ENCODE results near the gene DACT3.

The DACT3 gene

DNA sequence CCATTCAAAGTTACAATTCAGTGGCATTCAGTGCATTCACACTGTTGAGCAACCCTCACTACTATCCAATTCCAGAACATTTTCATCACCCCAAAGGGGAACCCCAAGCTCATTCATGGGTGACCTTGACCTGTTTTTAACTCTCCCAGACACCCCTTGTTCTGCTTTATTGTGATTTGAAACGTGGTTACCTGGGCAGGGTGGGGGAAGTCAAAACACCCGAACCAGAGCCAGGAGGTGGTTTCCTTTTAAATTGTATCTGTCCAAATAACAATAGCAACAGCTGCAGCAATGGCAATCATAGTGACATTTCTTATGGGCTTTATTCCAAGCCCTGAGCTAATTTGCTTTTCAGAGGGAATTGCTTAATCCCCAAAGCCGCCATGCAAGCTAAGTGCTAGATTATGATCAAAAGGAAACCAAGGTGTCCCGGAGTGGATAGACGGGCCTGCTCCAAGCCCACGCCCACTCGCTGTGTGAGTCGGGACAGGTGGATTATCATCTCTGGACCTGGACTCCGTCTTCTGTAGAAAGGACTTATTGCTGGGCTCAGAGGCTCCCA, 42.2 kb downstream of the DACT3 start:
- TF ChIP-seq ZFX (IDR thresholded peaks at IDR 0.05; ENCODE audit: borderline replicate concordance), result no peak
- TF ChIP-seq CTCF (IDR thresholded peaks at IDR 0.05), result no peak
- no peak overlapping the region for H3K27ac ChIP-seq

- H3K27ac ChIP-seq, result no peak overlapping the region
- TF ChIP-seq ZFX (IDR thresholded peaks at IDR 0.05; ENCODE audit: borderline replicate concordance), result no peak
Observed at GRCh38 chr19:46617601-46618000, 43.4 kb downstream of the DACT3 start.

DNA sequence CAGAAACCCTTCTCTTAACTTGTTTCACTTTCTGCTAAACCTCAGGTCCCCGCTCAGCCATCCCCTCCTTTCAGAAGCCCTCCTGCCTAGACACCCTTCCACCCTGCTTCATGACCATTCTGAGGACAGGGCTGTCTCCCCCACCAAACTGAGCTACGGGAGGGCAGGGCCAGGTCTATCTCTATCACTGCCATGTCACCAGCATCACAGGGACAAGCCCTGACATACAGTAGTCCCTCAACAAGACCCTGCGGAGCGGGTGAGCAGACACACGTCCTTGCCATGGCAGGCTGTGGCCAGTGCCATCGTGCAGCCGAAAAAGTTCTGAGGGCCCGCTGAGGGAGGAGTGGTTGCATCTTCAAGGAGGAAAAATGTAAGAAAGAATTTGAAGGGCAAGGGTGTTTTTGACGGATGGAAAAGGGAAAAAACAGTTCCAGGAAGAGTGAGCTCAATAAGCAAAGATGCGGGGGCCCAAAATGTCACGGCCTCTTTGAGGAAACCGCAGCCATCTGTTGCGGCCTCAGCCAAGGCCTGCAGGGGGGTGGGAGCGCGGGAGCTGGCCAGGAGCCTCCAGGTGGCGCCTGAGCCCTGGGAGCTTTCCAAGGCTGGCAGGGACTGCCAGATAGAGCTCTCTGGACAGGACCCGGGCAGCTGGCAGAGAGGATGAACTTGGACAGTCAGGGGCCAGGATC, 44.2 kb downstream of the DACT3 start:
- no peak for TF ChIP-seq ZFX (IDR thresholded peaks at IDR 0.05; ENCODE audit: borderline replicate concordance)
- peak; percentile 81 for TF ChIP-seq CTCF (IDR thresholded peaks at IDR 0.05)
- H3K27ac ChIP-seq, result no peak overlapping the region

- no peak overlapping the region for H3K27ac ChIP-seq
- TF ChIP-seq CTCF (IDR thresholded peaks at IDR 0.05) (no peak), ZFX (IDR thresholded peaks at IDR 0.05; ENCODE audit: borderline replicate concordance) (no peak)
Observed at GRCh38 chr19:46615966-46616365, 45.0 kb downstream of the DACT3 start.

DNA sequence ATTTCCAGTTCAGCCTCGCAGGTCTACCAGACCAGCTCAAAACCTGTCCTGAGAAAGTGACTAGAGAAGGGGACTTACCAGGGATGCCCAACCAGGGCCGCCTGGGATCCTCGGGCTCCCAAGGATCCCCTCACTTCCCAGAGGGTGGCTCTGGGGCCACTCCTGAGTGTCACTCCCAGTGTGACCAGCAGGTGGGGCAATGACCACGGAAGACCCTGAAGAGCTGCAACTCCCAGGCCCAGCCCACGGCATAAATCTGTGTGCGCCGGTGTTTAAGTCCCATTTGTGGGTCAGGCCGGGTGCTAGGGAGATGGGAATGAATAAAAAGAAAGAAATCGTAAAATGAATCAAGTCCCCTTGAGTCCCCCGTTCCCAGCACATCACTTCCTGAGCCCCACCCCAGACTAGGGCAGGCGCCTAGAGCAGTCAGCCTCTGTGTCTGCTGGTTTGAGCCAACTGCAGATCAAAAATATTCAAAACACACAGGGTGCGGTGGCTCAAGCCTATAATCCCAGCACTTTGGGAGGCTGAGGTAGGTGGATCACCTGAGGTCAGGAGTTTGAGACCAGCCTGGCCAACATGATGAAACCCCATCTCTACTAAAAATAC, 46.8 kb downstream of the DACT3 start:
- TF ChIP-seq ZFX (IDR thresholded peaks at IDR 0.05; ENCODE audit: borderline replicate concordance) (no peak), CTCF (IDR thresholded peaks at IDR 0.05) (peak; percentile 92)
- no peak overlapping the region for H3K27ac ChIP-seq

DNA sequence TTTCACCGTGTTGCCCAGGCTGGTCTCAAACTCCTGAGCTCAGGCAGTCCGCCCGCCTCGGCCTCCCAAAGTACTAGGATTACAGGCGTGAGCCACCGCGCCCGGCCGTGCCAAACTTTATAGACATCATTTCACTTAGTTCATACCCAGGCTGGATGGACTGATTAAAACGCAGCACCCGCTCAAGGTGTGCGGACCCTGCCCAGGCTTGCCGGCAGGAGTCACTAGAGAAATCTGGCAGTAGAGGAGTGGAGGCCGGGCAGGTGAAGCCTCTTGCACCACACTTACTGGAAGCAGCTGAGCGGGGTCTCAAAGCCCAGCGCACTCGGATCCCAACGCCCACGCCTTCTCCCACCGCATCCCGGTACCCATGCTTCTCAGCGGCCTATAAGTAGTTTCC, 47.5 kb downstream of the DACT3 start:
- no peak overlapping the region for H3K27ac ChIP-seq
- no peak for TF ChIP-seq CTCF (IDR thresholded peaks at IDR 0.05)
- TF ChIP-seq ZFX (IDR thresholded peaks at IDR 0.05; ENCODE audit: borderline replicate concordance), result no peak

DNA sequence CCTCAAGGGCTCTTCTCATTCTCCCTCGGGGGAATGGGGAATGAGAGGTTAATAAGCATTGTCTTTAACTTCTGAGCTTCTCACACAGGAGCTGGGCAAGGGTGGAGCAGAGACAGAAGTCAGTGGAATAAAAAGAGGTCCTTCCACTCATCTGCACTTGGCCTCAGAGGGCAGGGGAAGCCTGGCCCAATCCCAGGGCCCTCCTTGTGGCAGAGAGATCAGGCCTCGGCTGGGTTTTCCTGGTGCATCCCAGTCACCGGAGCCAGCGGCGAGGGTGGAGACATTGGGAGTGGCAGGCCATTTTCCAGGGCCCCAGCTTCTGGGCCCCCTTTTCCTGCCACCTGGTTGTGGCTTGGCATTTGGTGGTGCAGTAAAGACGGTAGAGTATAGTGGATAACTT, 49.2 kb downstream of the DACT3 start:
- TF ChIP-seq ZFX (IDR thresholded peaks at IDR 0.05; ENCODE audit: borderline replicate concordance) (no peak), CTCF (IDR thresholded peaks at IDR 0.05) (no peak)
- peak overlapping the region; percentile 32; the same call in 1 of the 2 replicates for H3K27ac ChIP-seq
